ENCODE results near the gene JMJD8. TPM values are rescaled to one million over a fixed set of nuclear protein-coding genes. Genes with fewer than 3 reads are reported as not detected.

The JMJD8 gene, protein sequence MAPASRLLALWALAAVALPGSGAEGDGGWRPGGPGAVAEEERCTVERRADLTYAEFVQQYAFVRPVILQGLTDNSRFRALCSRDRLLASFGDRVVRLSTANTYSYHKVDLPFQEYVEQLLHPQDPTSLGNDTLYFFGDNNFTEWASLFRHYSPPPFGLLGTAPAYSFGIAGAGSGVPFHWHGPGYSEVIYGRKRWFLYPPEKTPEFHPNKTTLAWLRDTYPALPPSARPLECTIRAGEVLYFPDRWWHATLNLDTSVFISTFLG
- 23.0 and 31.2 TPM in 2 replicates for total RNA-seq

DNA sequence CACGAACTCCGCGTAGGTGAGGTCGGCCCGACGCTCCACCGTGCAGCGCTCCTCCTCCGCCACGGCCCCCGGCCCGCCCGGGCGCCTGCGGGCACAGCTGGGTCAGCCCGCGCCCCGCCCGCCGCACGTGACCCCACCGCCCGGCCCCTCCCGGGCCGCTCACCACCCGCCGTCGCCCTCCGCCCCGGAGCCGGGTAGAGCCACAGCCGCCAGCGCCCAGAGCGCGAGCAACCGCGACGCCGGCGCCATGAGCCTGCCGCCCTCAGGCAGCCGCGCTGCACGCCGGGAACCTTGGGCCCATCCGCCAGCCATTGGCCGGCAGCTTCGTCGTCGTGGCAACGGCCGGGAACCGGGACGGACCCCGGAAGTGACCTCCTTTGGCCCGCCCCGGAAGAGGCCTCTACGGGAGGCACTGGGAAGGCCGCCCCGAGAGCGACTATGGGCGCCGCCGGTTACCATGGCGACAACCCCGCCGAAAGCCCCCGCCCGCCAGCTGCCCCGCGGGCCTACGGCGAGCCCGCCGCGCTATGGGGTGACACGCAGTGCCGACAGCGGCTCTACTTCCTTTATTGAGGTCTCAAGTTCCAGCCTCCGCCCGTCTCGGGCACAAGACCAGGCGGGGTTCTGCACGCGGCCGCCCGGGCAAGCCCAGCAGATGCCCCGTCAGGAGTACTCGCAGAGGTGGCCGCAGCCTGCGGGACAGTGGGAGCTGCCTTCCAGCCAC, at the start of gene JMJD8:
Gene JMJD8 (minus strand): TSS at position 264 of the 724 bp plus-strand sequence. CDS start 15 bp downstream, at position 249.

DNA sequence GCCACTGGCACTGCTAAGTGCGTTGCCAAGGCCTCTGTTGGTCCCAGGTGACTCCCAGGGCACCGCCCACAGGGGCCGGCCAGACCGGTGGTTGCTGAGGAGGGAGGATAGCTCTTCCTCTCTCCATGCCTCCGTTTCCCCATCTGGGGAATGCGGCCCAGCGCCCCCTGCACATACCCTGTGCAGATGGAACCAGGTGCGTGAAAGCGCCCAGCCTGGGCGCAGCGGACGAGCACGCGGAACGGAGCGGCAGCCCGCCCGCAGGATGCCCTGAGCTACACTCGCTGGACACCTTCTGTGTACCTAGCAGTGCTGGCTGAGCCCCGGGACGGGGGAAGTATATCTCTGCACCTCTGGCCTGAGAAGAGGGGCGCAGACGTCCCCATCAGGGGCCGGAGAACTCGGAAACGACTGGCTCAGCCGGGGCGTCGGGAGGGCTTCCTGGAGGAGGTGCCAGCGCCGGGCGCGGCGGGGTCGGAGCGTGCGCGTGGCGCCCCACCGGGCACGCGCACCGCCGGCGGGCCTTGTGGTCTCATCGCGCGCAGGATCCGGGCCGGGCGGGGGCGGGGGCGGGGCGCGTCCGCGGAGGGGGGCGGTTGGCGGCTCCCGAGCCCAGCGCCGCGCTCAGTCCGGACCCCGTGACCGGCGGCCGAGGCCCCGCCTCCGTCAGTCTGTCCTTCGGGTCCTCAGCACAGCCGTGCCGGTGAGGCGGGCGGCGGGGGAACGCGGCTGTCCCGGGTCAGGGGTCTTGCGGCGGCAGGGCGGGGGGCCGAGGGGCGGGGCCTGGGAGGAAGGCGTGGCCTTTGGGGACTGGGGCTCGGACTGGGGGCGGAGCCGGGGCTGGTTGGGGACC, 42.5 kb upstream of the JMJD8 start, which contains the start of the genes CCDC78 and HAGHL:
Gene CCDC78 (minus strand): TSS at position 6 of the 853 bp plus-strand sequence. CDS start 76 bp downstream, outside the sequence.
Gene HAGHL (plus strand): TSS at position 669 of the 853 bp plus-strand sequence. CDS start 404 bp downstream, outside the sequence.

DNA sequence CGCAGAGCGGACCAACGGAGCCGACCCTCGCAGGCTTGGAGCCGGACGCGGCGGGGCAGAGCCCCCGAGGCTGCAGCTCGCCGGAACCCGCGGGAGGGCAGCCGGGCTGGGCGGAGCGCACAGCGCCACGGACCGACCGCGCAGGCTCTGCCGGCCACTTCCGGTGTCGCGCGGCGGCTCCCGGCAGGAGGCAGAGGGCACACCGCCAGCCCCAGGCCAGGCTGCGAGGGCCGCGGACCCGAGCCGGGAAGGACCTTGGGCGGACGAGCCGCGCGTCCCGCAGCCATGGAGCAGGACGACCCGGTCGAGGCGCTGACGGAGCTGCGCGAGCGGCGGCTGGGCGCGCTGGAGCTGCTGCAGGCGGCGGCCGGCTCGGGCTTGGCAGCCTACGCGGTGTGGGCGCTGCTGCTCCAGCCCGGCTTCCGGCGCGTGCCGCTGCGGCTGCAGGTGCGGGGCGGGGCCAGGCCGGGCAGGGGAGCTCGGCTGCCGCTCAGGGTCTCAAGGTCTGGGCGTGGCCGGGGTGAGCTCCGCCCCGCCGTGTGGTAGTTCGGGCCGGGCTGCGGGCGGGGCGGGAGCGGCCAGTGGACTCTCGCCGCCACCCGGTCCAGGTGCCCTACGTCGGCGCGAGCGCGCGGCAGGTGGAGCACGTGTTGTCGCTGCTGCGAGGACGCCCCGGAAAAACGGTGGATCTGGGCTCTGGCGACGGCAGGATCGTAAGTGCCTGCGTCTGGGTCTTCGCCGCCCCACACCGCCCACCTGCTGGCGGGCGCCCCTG, 37.0 kb upstream of the JMJD8 start, which contains the start of gene ANTKMT:
Gene ANTKMT (plus strand): TSS at position 157 of the 775 bp plus-strand sequence. CDS start 129 bp downstream, at position 286.

DNA sequence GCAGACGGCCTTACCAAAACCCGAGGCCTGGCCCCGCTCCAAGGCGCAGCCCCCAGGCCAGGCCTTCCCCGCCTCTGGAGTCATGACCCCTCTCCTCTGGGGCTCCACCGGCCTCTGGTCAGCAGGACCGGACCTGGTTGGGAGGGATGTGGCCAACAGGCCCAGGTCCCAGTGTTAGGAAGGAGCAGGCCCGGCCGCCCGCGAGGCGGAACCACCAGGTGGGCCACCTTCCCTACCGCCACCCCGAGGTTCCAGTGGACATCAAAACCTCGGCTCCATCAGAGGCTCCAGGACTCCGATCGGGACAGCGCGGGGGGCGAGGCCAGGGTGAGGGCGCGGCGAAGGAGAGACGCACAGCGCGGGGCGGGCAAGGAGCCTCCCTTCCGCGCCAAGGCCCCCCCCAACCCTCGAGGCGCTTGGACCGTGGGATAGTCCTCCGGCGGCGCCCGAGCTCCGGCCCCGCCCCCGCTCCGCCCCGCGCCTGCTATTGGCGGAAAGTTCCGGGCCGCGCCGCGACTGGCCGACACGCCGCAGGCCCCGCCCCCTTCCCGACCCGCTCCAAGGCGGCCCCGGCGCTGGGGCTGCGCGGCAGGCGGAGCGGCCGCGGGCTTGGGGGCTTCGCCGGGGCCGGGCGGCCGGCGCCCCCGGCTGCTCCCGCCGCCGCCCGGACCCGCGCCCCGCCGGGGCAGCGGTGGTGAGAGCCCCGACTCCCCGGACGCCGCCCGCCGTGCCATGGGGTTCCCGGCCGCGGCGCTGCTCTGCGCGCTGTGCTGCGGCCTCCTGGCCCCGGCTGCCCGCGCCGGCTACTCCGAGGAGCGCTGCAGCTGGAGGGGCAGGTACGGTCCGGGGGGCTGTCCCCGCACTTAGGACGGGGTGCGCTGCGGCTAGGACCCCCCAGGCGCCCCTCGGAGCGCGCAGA, 30.7 kb upstream of the JMJD8 start, which contains the start of gene METRN:
Gene METRN (plus strand): TSS at position 561 of the 919 bp plus-strand sequence. CDS start 172 bp downstream, at position 733.

DNA sequence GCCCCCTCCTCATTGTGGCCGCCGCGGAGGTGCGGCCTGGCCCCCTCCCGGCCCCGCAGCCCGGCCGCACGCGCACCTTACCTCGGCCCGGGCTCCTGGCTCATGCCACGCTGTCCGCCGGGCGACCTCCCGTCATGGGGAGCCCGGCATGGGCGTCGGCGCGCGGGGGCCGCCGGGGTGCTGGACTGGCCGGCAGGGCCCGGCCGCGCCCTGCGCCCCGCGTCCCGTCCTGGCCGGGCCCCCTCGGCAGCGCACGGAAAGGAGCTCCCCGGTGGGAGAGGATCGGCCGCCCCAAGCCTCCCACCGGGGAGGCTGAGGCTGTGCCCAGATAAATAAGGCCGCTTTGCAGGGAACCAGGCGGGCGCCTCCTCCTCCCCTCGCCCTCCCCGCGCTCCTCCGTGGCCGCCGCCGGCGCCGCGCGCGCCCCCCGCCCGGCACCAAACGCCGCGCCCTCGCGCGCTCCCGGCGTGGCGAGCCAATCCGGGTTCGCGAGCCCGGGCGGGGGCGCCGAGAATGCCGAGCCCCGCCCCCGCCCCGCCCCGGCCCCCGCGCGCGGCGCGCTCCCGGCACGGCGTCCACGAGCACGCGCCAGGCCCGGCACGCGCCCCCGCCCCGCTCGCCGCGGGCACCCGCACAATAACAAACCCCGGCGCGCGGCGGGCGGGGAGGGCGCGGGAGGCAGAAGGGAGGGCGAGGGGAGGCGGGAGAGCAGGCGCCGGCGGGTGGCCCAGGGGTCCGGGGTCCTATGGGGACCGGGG, 21.5 kb upstream of the JMJD8 start, which contains the start of gene FBXL16:
Gene FBXL16 (minus strand): TSS at position 371 of the 758 bp plus-strand sequence. CDS start 8,396 bp downstream, outside the sequence.

DNA sequence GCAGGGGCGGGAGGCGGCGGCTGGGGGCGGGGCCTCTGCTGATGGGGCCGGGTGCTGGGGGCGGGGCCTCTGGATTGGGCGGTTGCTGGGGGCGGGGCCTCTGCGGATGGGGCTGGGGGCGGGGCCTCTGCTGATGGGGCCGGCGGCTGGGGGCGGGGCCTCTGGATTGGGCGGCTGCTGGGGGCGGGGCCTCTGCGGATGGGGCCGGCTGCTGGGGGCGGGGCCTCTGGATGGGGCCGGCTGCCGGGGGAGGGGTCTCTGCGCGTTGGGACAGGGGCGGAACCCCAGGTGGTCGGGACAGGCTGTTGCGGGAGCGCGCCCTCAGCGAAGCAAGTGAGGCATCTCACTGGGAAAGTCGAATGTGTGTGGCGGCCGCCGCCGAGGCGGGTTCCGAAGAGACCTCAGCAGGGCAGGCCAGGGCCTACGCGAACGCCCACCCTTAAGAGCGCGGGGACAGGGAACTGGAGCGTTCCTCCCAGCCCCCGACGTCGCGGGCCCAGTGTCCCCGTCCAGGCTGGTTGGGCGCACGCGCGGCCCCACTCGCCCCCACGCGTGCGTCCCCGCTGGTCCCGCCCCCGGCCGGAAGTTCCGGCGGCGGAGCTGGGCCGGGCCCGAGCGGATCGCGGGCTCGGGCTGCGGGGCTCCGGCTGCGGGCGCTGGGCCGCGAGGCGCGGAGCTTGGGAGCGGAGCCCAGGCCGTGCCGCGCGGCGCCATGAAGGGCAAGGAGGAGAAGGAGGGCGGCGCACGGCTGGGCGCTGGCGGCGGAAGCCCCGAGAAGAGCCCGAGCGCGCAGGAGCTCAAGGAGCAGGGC, 4.1 kb downstream of the JMJD8 start, which contains the start of gene STUB1:
Gene STUB1 (plus strand): TSS at position 597 of the 811 bp plus-strand sequence. CDS start 116 bp downstream, at position 713.

DNA sequence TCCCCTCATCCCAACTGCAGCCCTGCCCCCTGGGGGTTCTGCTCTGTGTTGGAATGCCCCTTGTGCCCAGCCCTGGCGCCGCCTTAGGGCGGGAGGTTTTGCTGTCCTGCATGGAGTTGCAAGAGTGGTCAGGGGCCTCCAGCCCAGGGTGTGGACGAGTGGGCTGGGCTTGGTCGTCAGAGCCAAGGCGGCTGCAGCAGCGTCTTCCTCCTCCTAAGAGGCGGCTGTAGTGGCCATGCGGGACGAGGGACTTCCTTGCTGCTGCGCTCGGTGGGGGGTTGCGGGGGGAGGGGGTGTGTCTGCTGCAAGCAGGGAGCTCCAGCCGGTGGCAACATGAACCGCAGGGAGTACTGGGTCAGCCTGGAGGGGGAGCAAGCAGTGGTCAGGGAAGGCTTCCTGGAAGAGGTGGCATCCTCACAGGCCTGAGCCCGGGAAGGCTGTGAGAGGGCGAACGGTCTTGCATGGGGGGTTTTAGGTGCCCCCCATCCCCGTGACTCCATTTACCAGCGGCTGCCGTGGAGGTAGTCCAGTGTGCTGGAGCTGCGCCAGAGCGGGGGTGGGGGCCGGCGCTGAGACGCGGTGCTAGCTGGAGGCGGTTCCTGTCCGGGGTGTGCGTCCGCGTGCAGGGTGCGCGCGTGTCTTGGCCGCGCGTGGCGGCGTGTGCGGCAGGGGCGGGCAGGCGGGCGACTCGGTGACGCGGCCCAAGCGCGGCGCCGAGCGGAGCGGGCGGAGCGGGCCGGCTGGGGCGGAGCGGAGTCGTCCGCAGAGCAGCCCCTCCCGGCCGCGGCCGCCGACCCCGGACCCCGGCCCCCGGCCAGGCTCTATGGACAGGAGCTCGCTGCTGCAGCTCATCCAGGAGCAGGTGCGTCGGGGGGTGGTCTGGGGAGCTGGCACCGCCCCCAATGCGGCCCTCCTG, 8.9 kb downstream of the JMJD8 start, which contains the start of gene RHBDL1:
Gene RHBDL1 (plus strand): TSS at position 704 of the 916 bp plus-strand sequence. CDS start 120 bp downstream, at position 824.

DNA sequence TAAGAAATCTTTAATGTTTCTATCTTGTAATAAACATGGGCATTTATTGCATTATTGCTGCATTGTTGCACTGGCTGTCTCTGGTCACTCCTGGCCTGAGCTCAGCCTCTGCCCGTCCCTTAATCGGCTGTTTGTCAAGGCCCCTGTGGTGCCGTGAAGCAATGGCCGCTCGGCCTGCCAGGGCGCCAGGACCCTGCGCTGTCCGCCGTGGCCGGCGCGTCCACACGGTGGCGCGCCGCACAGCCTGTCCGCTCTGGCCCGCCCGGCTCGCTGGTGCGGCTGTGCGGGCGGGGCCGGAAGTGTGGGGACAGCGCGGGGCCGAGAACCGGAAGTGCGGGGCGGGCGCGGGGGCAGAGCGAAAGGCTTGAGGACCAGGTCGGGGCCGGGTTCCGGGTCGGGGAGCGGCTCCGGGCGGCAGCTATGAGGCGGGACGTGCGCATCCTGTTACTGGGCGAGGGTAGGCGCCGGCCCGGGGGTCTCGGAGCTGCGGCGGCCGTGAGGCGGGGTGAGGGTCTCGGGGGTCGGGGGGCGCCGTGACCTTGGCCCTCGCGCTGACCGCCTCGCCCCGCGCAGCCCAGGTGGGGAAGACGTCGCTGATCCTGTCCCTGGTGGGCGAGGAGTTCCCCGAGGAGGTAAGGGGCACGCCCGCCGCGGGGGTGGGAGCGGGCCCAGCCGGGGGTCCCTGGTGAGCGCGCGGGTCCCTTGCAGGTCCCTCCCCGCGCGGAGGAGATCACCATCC, 16.2 kb downstream of the JMJD8 start, which contains the start of gene RHOT2:
Gene RHOT2 (plus strand): TSS at position 353 of the 739 bp plus-strand sequence. CDS start 68 bp downstream, at position 421.

DNA sequence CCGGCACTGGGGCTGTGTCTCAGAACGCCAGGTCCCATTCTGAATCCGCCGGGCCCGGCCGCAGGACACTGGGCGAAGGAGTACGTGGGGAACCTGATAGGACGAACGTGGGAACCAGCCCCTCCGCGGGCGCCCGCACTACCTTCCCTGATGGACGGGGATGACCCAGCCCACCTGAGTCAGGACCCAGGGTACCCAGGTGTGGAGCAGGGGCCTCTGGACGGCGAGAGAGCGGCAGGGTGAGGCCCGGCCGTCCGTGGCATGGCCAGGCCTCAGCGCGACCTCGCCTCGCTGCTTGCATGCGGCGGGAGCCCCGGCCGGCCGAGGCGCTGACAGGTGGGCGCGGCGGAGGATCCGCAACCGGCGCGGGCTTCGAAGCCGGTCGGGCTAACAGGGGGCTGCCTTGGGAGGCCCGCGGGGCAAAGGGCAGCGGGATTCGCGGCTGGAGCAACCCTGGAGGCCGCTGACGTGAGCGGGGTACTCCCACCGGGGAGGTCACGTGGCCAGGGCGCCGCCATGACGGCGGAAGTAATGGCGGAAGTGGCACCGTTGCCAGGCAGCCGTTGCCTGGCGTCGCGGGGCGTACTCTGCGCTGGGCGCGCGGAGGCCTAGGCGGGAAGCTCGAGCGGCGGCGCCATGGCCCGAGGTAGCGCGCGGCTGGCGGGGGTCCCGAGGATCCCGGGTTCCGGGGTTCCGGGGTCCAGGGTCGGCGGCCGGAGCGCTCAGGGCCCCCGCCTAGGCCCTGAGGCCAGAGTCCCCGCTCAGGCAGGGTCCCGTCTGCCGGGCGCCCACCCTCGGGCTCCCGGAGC, 35.1 kb downstream of the JMJD8 start, which contains the start of gene WDR90:
Gene WDR90 (plus strand): TSS at position 585 of the 809 bp plus-strand sequence. CDS start 52 bp downstream, at position 637.

DNA sequence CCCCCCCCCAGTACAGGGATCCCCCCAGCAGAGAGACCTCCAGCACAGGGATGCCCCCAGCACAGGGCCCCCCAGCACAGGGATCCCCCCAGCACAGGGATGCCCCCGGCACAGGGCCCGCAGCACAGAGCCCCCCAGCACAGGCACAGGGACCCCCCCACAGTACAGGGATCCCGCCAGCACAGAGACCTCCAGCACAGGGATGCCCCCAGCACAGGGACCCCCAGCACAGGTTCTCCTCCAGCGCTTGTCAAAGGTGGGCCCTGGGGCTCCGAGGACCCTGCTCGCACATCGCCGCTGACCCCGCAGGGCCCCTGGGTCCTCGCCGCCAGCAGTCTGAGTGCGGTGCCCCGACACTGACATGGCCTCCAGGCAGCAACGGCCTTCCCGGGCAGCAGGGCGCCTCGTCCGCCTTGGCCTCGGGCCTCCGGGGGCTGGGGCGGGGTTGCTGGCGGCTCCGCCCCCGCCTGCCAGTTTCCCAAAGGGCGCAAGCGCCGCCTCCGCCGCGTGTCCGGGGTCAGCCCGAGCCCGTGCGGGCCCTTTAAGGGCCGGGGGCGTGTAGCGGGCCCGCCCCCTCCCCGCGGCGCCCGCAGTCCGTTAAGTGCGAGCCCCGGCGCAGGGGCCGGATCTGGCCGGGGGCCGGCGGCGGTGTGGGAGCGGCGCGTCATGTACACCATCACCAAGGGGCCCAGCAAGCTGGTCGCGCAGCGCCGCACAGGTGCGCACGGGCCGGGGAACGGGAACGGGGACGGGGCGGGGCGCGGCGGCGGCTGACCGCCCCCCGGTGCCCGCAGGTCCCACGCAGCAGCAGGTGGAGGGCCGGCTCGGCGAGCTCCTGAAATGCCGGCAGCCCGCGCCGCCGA, 42.6 kb downstream of the JMJD8 start, which contains the start of gene MCRIP2:
Gene MCRIP2 (plus strand): TSS at position 503 of the 863 bp plus-strand sequence. CDS start 164 bp downstream, at position 667.

DNA sequence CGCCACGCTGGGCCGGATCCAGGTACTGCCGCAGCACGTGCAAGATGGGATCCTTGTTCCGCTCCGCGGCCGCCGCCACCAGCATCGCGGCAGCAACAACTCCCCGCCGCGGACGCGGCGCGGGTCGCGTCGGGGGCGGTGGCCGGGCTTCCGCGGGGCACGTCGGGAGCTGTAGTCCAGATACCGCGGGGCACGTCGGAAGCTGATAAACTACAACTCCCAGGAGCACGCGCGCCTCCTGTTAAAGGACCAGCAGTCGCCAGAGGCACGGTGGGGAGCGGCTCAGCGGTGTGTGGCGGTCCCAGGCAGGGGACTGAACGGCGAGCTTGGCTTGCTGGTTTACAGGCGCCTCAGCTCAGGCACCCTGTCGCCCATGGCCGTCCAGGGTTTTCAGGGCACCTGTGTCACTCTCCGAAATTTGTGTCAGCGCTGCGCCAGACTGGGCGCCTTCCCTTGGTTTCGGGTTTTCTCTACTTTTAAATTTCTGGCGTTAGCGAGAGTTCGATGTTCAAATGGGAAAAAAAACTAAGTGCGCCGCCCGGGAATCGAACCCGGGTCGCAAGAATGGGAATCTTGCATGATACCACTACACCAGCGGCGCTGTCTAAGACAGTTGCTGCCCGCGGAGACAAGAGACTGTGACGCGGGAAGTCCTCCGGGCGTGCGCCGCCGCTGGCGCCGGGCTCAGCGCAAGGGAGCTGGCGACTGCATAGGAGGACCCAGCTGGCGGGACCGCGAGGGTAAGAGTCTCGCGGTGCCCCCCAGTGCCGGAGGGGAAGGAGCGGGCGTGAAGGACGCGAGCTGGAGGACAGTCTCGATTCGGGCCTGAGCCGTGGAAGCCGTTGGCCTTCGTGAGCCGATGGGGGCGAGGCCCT, 47.7 kb downstream of the JMJD8 start, which contains the start of gene METTL26:
Gene METTL26 (minus strand): TSS at position 100 of the 875 bp plus-strand sequence. CDS start 15 bp downstream, at position 85.

